Fibroblast of peridontal ligament (primary cell): Measurements from ENCODE around the gene KRT2.
"Not testable (repeated sequence)": the region's sequence is repeated elsewhere in the genome, so short reads cannot be mapped to it uniquely, and the experiment has no call there.

Experiments used
- DNase-seq: peaks from one replicate; pipeline ENCODE4 v3.0.0-alpha.2; 2010; ENCODE audit errors: extremely low read depth

KRT2 gene

GRCh38 chr12:52685406-52685890, 33.4 kb upstream of the KRT2 start:
- DNase-seq: no peak

GRCh38 chr12:52684431-52684830, 32.4 kb upstream of the KRT2 start:
- DNase-seq: no peak

GRCh38 chr12:52683575-52684300, 31.7 kb upstream of the KRT2 start:
- no peak for DNase-seq

GRCh38 chr12:52682938-52683574, 31.0 kb upstream of the KRT2 start:
- DNase-seq: no peak

GRCh38 chr12:52682381-52682660, 30.3 kb upstream of the KRT2 start:
- no peak for DNase-seq

GRCh38 chr12:52681526-52682380, 29.7 kb upstream of the KRT2 start:
- no peak for DNase-seq

GRCh38 chr12:52680363-52680762, 28.4 kb upstream of the KRT2 start, which contains the start of gene KRT1:
Gene KRT1 (minus strand): TSS chr12:52680407. CDS start chr12:52680348, 59 bp downstream.
- no peak for DNase-seq

- no peak for DNase-seq
Measured at GRCh38 chr12:52679875-52680274, 27.9 kb upstream of the KRT2 start.

- no peak for DNase-seq
Measured at GRCh38 chr12:52677671-52678070, 25.7 kb upstream of the KRT2 start.

GRCh38 chr12:52677126-52677525, 25.1 kb upstream of the KRT2 start:
- no peak for DNase-seq

GRCh38 chr12:52676163-52676562, 24.2 kb upstream of the KRT2 start:
- DNase-seq: no peak

- no peak for DNase-seq
Measured at GRCh38 chr12:52675301-52675701, 23.3 kb upstream of the KRT2 start.

GRCh38 chr12:52674433-52674775, 22.4 kb upstream of the KRT2 start:
- no peak for DNase-seq

GRCh38 chr12:52673713-52674432, 21.9 kb upstream of the KRT2 start:
- DNase-seq: no peak

- no peak for DNase-seq
Measured at GRCh38 chr12:52673217-52673616, 21.2 kb upstream of the KRT2 start.

GRCh38 chr12:52672321-52672933, 20.4 kb upstream of the KRT2 start:
- no peak for DNase-seq

- no peak for DNase-seq
Measured at GRCh38 chr12:52670961-52671360, 18.9 kb upstream of the KRT2 start.

- no peak for DNase-seq
Measured at GRCh38 chr12:52670506-52670905, 18.5 kb upstream of the KRT2 start.

GRCh38 chr12:52669941-52670340, 17.9 kb upstream of the KRT2 start:
- DNase-seq: not testable (repeated sequence)

GRCh38 chr12:52669426-52669825, 17.4 kb upstream of the KRT2 start:
- no peak for DNase-seq

- no peak for DNase-seq
Measured at GRCh38 chr12:52667931-52668330, 15.9 kb upstream of the KRT2 start.

- DNase-seq: no peak
Measured at GRCh38 chr12:52667509-52667908, 15.5 kb upstream of the KRT2 start.
